Activated CD8-positive, alpha-beta T cell treated with anti-CD3 and anti-CD28 coated beads for 36 hours (primary cell): Measurements from ENCODE around the gene CFAP44. TPM values are rescaled to one million over a fixed set of nuclear protein-coding genes. Genes with fewer than 3 reads are reported as not detected.

Experiments used
- ATAC-seq: fragments of 200-7000 bp; cut with Tn5 transposase; one replicate; pipeline ENCODE4 v1.10.0; 2021; ENCODE audit warnings: mild to moderate bottlenecking, moderate library complexity
- CTCF ChIA-PET: fragments of 350-600 bp; sonication (Branson Sonifier 250); formaldehyde crosslinking; loops from one replicate; lab custom pipeline; 2021; ENCODE audit warnings: antibody characterized with exemption; lab: Charles Lee
- POLR2A ChIA-PET: fragments of 350-600 bp; sonication (Branson Sonifier 250); formaldehyde crosslinking; loops from one replicate; lab custom pipeline; 2021; ENCODE audit warnings: antibody characterized with exemption; lab: Charles Lee
- DNase-seq: peaks from one replicate; pipeline ENCODE4 v3.0.0-alpha.2; 2020
- H3K27ac Mint-ChIP-seq: one replicate; pipeline ENCODE4 v1.8.0; 2021; ENCODE audit warnings: mild to moderate bottlenecking, mixed read lengths
- H3K27me3 Mint-ChIP-seq: one replicate; pipeline ENCODE4 v1.8.0; 2021; ENCODE audit warnings: mixed read lengths
- H3K36me3 Mint-ChIP-seq: one replicate; pipeline ENCODE4 v1.8.0; 2021; ENCODE audit warnings: low read depth, mixed read lengths
- H3K4me1 Mint-ChIP-seq: one replicate; pipeline ENCODE4 v1.8.0; 2021; ENCODE audit warnings: low read depth, mixed read lengths
- H3K4me3 Mint-ChIP-seq: one replicate; pipeline ENCODE4 v1.8.0; 2021; ENCODE audit warnings: mild to moderate bottlenecking, moderate library complexity, mixed read lengths
- H3K9me3 Mint-ChIP-seq: one replicate; pipeline ENCODE4 v1.8.0; 2021; ENCODE audit warnings: mixed read lengths
- CTCF ChIP-seq: fragments of 200-600 bp; IDR thresholded peaks from one replicate; pipeline ENCODE4 v1.8.0; 2022; ENCODE audit warnings: antibody characterized with exemption, mild to moderate bottlenecking
- intact Hi-C: fragments of 100-400 bp; cut with micrococcal nuclease; formaldehyde crosslinking; loops from one replicate; pipeline ENCODE4 v1.10.0; 2022
- microRNA-seq: library from miRNA; unstranded; fragments of <30 nt; microRNA quantifications from one replicate; pipeline ENCODE4 v1.2.0, GENCODE V29; 2022; ENCODE audit warnings: borderline microRNAs expressed, borderline replicate concordance
- total RNA-seq, 2 experiments: library from RNA; stranded (reverse); gene quantifications; one replicate each; pipeline ENCODE4 v1.2.3, GENCODE V29; 2021

CFAP44 gene
- total RNA-seq, 2 experiments from 2014 or later = 3.1 to 3.6 TPM

- no peak for ATAC-seq
- H3K4me3 Mint-ChIP-seq = no peak overlapping the region
- H3K36me3 Mint-ChIP-seq = peaks cover 51% of the 10 kb centered on the region
Observed at GRCh38 chr3:113423699-113424098, 17.6 kb downstream of the CFAP44 start.

DNA sequence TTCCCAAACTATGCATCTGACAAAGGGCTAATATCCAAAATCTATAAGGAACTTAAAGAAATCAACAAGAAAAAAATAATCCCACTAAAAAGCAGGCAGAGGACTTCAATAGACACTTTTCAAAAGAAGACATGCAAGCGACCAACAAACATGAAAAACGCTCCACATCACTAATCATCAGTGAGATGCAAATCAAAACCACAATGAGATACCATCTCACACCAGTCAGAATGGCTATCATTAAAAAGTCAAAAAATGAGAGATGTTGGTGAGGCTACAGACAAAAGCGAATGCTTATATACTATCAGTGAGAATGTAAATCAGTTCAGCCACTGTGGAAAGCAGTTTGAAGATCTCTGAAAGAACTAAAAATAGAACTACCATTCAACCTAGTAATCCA lies 20.2 kb downstream of the CFAP44 start:
- Mint-ChIP-seq H3K36me3 (peaks cover 34% of the 10 kb centered on the region), H3K9me3 (peaks cover 8% of the 10 kb centered on the region), H3K4me3 (no peak overlapping the region), H3K27me3 (no peaks in the 10 kb centered on the region), H3K27ac (no peak overlapping the region), H3K4me1 (no peaks in the 10 kb centered on the region)
- DNase-seq (no peak), ATAC-seq (no peak)
- CTCF ChIA-PET = no interaction called here
- TF ChIP-seq CTCF = no peak
- POLR2A ChIA-PET = no interaction called here
- intact Hi-C loops = no loop called here

More at GRCh38 chr3:113423699-113424098, 17.6 kb downstream of the CFAP44 start:
- Mint-ChIP-seq H3K9me3 (peaks cover 13% of the 10 kb centered on the region), H3K4me1 (no peaks in the 10 kb centered on the region), H3K27ac (no peak overlapping the region), H3K27me3 (no peaks in the 10 kb centered on the region)
- CTCF ChIA-PET = no interaction called here
- intact Hi-C loops = no loop called here
- no peak for TF ChIP-seq CTCF
- DNase-seq = no peak
- POLR2A ChIA-PET = no interaction called here

DNA sequence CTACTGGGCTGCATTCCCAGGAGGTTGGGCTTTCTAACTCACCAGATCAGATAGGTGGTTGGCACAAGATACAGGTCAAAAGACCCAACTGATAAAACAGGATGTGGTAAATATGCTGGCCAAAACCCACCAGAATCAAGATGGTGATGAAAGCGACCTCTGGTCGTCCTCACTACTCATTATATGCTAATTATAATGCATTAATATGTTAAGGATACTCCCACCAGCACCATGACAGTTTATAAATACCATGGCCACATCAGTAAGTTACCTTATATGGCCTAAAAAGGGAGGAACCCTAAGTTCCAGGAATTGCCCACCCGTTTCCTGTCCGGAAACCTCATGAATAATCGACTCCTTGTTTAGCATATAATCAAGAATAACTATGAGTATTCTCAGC lies 31.6 kb downstream of the CFAP44 start:
- DNase-seq (peak; percentile 8), ATAC-seq (no peak)
- H3K4me1 Mint-ChIP-seq = peaks cover 7% of the 10 kb centered on the region
- intact Hi-C loops = no loop called here
- POLR2A ChIA-PET = no interaction called here
- peaks cover 22% of the 10 kb centered on the region for H3K9me3 Mint-ChIP-seq
- TF ChIP-seq CTCF = no peak
- H3K27me3 Mint-ChIP-seq = no peaks in the 10 kb centered on the region
- no peak overlapping the region for H3K27ac Mint-ChIP-seq
- H3K4me3 Mint-ChIP-seq = no peak overlapping the region
- CTCF ChIA-PET = no interaction called here
- H3K36me3 Mint-ChIP-seq = peaks cover 11% of the 10 kb centered on the region

DNA sequence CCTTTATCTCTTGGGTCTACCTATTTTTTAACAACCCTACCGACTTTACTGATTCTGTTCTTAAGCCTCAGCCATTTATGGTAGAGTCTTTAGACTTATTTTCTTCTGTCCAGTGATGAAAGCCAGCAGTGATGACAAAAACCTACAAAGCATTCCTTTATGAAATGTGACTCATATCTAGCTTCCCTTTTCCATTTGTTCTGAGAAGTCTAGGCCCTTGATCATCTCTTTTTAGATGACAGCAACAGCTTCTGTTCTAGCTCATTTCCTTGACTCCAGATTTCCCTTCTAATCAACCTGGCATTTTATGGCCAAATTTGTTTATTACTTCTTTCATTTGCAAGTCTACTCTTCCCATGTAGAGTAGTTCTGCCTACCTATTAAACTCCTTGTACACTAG lies 36.1 kb downstream of the CFAP44 start:
- no peak for TF ChIP-seq CTCF
- Mint-ChIP-seq H3K4me3 (no peak overlapping the region), H3K4me1 (peaks cover 7% of the 10 kb centered on the region), H3K27ac (no peak overlapping the region), H3K36me3 (peaks cover 4% of the 10 kb centered on the region), H3K9me3 (peaks cover 2% of the 10 kb centered on the region), H3K27me3 (no peaks in the 10 kb centered on the region)
- CTCF ChIA-PET = no interaction called here
- intact Hi-C loops = no loop called here
- ATAC-seq (no peak), DNase-seq (no peak)
- POLR2A ChIA-PET = no interaction called here

GRCh38 chr3:113404637-113405036 lies 36.7 kb downstream of the CFAP44 start:
- Mint-ChIP-seq H3K4me3 (no peak overlapping the region), H3K27me3 (no peaks in the 10 kb centered on the region), H3K36me3 (peaks cover 4% of the 10 kb centered on the region), H3K27ac (no peak overlapping the region), H3K4me1 (peaks cover 7% of the 10 kb centered on the region), H3K9me3 (no peaks in the 10 kb centered on the region)
- ChIA-PET CTCF (no interaction called here), POLR2A (no interaction called here)
- intact Hi-C loops = no loop called here
- no peak for DNase-seq
- no peak for ATAC-seq
- TF ChIP-seq CTCF = no peak

Small RNAs within 50 kb of the gene (microRNA-seq; reads per million reads assigned to microRNA genes)
- gene MIR8076 = not detected

Other genes starting within 250 kb of the CFAP44 start
- gene BOC, start 229.9 kb downstream of the CFAP44 start, total RNA-seq = under 1 TPM; 0.20 to 0.49 TPM
- gene SPICE1, start 73.7 kb upstream of the CFAP44 start, total RNA-seq = 10 to 100 TPM; 26.5 to 34.6 TPM
- 10 to 100 TPM; 21.0 to 24.0 TPM for gene SIDT1, start 91.1 kb upstream of the CFAP44 start, total RNA-seq